K562 (cell line): ENCODE data around the gene DNAJC1. TPM values are rescaled to one million over a fixed set of nuclear protein-coding genes. Genes with fewer than 3 reads are reported as not detected.

ENCODE experiments used
- AFF1 ChIP-seq, 2 experiments: fragments of 450-650 bp; IDR thresholded peaks; 2 replicates each; pipeline ENCODE4 v1.6.1; 2018; ENCODE audit warnings: mild to moderate bottlenecking in 2 of 2, low read depth in 1 of 2; ENCODE audit not compliant: partially characterized antibody in 2 of 2
- FOS ChIP-seq: IDR thresholded peaks from 3 replicates; pipeline ENCODE4 v1.6.1; 2011; ENCODE audit not compliant: insufficient read length; ENCODE audit errors: extremely low read depth
- GABPB1 ChIP-seq: sonication (generic); formaldehyde crosslinking; IDR thresholded peaks from 2 replicates; pipeline ENCODE4 v1.8.0; 2022; ENCODE audit warnings: mild to moderate bottlenecking, missing genetic modification reagents
- MEIS2 ChIP-seq: fragments of 450-650 bp; IDR thresholded peaks from 2 replicates; pipeline ENCODE4 v1.6.1; 2014; ENCODE audit warnings: mild to moderate bottlenecking; ENCODE audit not compliant: partially characterized antibody
- ZBTB40 ChIP-seq, 2 experiments: fragments of 450-650 bp in 1 of 2; sonication (generic) in 1 of 2; formaldehyde crosslinking in 1 of 2; IDR thresholded peaks; 2 replicates each; pipeline versions ENCODE4 v1.7.1 to v1.9.0; 2016 to 2022; ENCODE audit warnings: inconsistent platforms in 1 of 2, mild to moderate bottlenecking in 1 of 2, missing genetic modification reagents in 1 of 2
- polyA plus RNA-seq, 8 experiments: library from polyadenylated mRNA; depleted of rRNA in 4 of 8; stranded (reverse) in 5 of 8; unstranded in 3 of 8; fragments of >200 nt; fragmentation: Nextera tagmentation in 2 of 8; fragmentation: Illumina TruSeq in 1 of 8; extraction: Ambion mirVana in 2 of 8; extraction: Trizol in 1 of 8; gene quantifications; 2 replicates each; pipeline versions ENCODE4 v1.2.1 to v1.2.3, GENCODE V29; 2011 to 2014; ENCODE audit warnings: inconsistent platforms in 1 of 8, missing spikeins in 1 of 8
- total RNA-seq, 7 experiments: library from RNA; depleted of rRNA in 6 of 7; stranded (reverse); fragments of >200 nt in 6 of 7; fragmentation: Illumina TruSeq in 2 of 7; extraction: Trizol in 2 of 7; gene quantifications; 2 replicates each; pipeline versions ENCODE4 v1.2.1 to v1.2.3, GENCODE V29; 2011 to 2021; ENCODE audit warnings: low replicate concordance in 1 of 7

Gene DNAJC1
- total and polyA plus RNA-seq, 9 of the 15 experiments (the other 6 are each of a cell fraction or from before 2014, with no cell fraction given) = 5.4 to 77.6 (median 40.3) TPM

GRCh38 chr10:21959998-21960397 is 43.5 kb downstream of the DNAJC1 start (continued):
- no peak for TF ChIP-seq AFF1 (IDR thresholded peaks at IDR 0.05; ENCODE audit: low read depth in 1 of 2, partially characterized antibody in 2 of 2)
- no peak for TF ChIP-seq MEIS2
- TF ChIP-seq FOS = no peak
- no peak for TF ChIP-seq ZBTB40 (IDR thresholded peaks at IDR 0.05)
- no peak for TF ChIP-seq ZBTB40 (CRISPR knock-in tag; IDR thresholded peaks at IDR 0.05)
- TF ChIP-seq GABPB1 (CRISPR knock-in tag) = no peak
